ENCODE data around the gene PIP5K1B. TPM values are rescaled to one million over a fixed set of nuclear protein-coding genes. Genes with fewer than 3 reads are reported as not detected.

The PIP5K1B gene
- total and polyA plus RNA-seq, 2 donors (not counting 3 experiments of a cell fraction or from before 2014, with no cell fraction given) = 0.27 TPM; not detected in 1

DNA sequence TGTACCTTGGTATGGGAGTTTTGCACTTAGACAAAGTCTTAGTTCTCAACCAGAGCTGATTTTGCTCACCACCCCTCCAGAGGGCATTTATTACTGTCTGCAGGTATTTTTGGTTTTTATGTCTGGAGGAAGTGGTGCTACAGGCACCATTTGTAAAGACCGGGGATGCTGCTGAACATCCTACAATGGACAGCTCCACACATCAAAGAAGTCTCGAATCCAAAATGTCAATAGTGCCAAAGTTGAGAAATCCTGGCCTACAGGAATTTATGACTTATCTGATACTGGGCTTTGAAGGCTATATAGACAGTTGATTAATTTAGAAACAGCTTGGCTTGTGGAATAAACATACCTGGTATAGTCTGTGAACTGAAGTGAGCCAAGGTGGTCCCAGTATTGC is 137.5 kb downstream of the PIP5K1B start:
- H3K9me1 ChIP-seq (replicated peaks; ENCODE audit: control insufficient read depth, extremely low read depth, insufficient read depth, low read length) = no peaks in the 10 kb centered on the region
- FAIRE-seq (no peak), DNase-seq (ENCODE audit: low read depth, low spot score) (no peak)
- no TSS peak for BruUV-seq (replicated peaks)
- H3K36me3 ChIP-seq (ENCODE audit: control insufficient read depth in 2 of 2, extremely low read depth in 1 of 2, insufficient read depth in 2 of 2, low read length in 2 of 2) = no peaks in the 10 kb centered on the region
- ChIA-PET CTCF (no interaction called here), POLR2A (no interaction called here)
- no peak overlapping the region for H2AFZ ChIP-seq (ENCODE audit: low read depth, low read length)
- H3K4me1 ChIP-seq (ENCODE audit: control insufficient read depth, extremely low read depth, insufficient read depth, low read length) = no peaks in the 10 kb centered on the region
- no peaks in the 10 kb centered on the region for H3K9me3 ChIP-seq (replicated peaks; ENCODE audit: control insufficient read depth, insufficient read depth, low read length)
- no peak overlapping the region for H3K27ac ChIP-seq (ENCODE audit: insufficient read depth, low read depth, low read length)
- H4K20me1 ChIP-seq (replicated peaks; ENCODE audit: control insufficient read depth, extremely low read depth, insufficient read depth, low read length) = no peaks in the 10 kb centered on the region
- dilution Hi-C loops (cut with MboI; ENCODE audit: extremely low pct_ligation_motif_present, low sequenced_read_pairs) (no loop called here), intact Hi-C loops (cut with micrococcal nuclease) (no loop called here)
- H3K79me2 ChIP-seq (ENCODE audit: control insufficient read depth, insufficient read depth, low read length) = no peaks in the 10 kb centered on the region
- H3K4me3 ChIP-seq (replicated peaks in 1 of 3; ENCODE audit: insufficient read depth in 1 of 3, low read depth in 1 of 3, low read length in 3 of 3) = no peak overlapping the region
- TF ChIP-seq JUN (IDR thresholded peaks at IDR 0.05; ENCODE audit: borderline replicate concordance, insufficient read depth, insufficient read length, low read depth) (no peak), POLR2AphosphoS5 (IDR thresholded peaks at IDR 0.05; ENCODE audit: insufficient read depth, low read depth, low read length) (no peak), FOS (IDR thresholded peaks at IDR 0.05; ENCODE audit: borderline replicate concordance, insufficient read depth, low read length) (no peak)
- TF ChIP-seq, protein P1, sequence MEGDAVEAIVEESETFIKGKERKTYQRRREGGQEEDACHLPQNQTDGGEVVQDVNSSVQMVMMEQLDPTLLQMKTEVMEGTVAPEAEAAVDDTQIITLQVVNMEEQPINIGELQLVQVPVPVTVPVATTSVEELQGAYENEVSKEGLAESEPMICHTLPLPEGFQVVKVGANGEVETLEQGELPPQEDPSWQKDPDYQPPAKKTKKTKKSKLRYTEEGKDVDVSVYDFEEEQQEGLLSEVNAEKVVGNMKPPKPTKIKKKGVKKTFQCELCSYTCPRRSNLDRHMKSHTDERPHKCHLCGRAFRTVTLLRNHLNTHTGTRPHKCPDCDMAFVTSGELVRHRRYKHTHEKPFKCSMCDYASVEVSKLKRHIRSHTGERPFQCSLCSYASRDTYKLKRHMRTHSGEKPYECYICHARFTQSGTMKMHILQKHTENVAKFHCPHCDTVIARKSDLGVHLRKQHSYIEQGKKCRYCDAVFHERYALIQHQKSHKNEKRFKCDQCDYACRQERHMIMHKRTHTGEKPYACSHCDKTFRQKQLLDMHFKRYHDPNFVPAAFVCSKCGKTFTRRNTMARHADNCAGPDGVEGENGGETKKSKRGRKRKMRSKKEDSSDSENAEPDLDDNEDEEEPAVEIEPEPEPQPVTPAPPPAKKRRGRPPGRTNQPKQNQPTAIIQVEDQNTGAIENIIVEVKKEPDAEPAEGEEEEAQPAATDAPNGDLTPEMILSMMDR (IDR thresholded peaks at IDR 0.05; ENCODE audit: extremely low read depth in 1 of 2, insufficient read depth in 1 of 2, low read depth in 1 of 2, low read length in 2 of 2) = no peak
- H3K4me2 ChIP-seq (ENCODE audit: insufficient read depth, low read length) = no peak overlapping the region
- no peak overlapping the region for H3K9ac ChIP-seq (replicated peaks; ENCODE audit: extremely low read depth, insufficient read depth, low read length)
- no peaks in the 10 kb centered on the region for H3K27me3 ChIP-seq (ENCODE audit: control insufficient read depth in 2 of 2, insufficient read depth in 2 of 2, low read length in 2 of 2)

DNA sequence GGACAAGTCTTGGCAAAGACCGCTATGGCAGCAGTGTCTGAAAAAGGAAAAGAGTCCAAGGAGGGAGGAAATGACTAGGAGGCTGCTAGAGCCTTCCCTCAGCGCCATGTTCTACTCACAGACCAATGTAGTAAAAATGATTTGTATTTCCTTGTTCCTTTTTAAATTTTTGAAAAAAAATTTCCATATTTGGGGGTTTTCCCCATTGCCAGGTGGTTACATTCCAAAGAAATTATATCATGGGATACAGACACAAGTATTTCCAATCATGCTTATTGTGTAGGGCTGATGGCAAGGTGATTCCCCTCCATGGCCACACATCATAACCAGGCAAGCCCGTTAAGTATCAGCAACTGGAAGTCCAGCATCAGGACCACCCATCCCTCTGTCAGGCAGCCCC is 138.2 kb downstream of the PIP5K1B start:
- H3K9me1 ChIP-seq (replicated peaks; ENCODE audit: control insufficient read depth, extremely low read depth, insufficient read depth, low read length) = no peaks in the 10 kb centered on the region
- no peaks in the 10 kb centered on the region for H4K20me1 ChIP-seq (replicated peaks; ENCODE audit: control insufficient read depth, extremely low read depth, insufficient read depth, low read length)
- H3K4me2 ChIP-seq (ENCODE audit: insufficient read depth, low read length) = no peak overlapping the region
- no peak overlapping the region for H3K27ac ChIP-seq (ENCODE audit: insufficient read depth, low read depth, low read length)
- BruUV-seq (replicated peaks) = no TSS peak
- intact Hi-C loops (cut with micrococcal nuclease) (no loop called here), dilution Hi-C loops (cut with MboI; ENCODE audit: extremely low pct_ligation_motif_present, low sequenced_read_pairs) (no loop called here)
- TF ChIP-seq JUN (IDR thresholded peaks at IDR 0.05; ENCODE audit: borderline replicate concordance, insufficient read depth, insufficient read length, low read depth) (no peak), POLR2A (IDR thresholded peaks at IDR 0.05; ENCODE audit: low read depth, low read length) (no peak), POLR2AphosphoS5 (IDR thresholded peaks at IDR 0.05; ENCODE audit: insufficient read depth, low read depth, low read length) (no peak), GATA2 (IDR thresholded peaks at IDR 0.05; ENCODE audit: insufficient read depth, insufficient read length, low read depth, low read length) (no peak)
- TF ChIP-seq, protein P2, sequence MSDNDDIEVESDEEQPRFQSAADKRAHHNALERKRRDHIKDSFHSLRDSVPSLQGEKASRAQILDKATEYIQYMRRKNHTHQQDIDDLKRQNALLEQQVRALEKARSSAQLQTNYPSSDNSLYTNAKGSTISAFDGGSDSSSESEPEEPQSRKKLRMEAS (IDR thresholded peaks at IDR 0.05; ENCODE audit: insufficient read depth, insufficient read length) = no peak
- TF ChIP-seq, protein P1 (IDR thresholded peaks at IDR 0.05; ENCODE audit: extremely low read depth in 1 of 2, insufficient read depth in 1 of 2, low read depth in 1 of 2, low read length in 2 of 2) = no peak
- no peaks in the 10 kb centered on the region for H3K79me2 ChIP-seq (ENCODE audit: control insufficient read depth, insufficient read depth, low read length)
- DNase-seq (ENCODE audit: low read depth, low spot score) = no peak
- H2AFZ ChIP-seq (ENCODE audit: low read depth, low read length) = no peak overlapping the region
- H3K27me3 ChIP-seq (ENCODE audit: control insufficient read depth in 2 of 2, insufficient read depth in 2 of 2, low read length in 2 of 2) = peaks cover 0 to 2% of the 10 kb centered on the region in 2 experiments
- H3K9me3 ChIP-seq (replicated peaks; ENCODE audit: control insufficient read depth, insufficient read depth, low read length) = no peaks in the 10 kb centered on the region
- H3K36me3 ChIP-seq (ENCODE audit: control insufficient read depth in 2 of 2, extremely low read depth in 1 of 2, insufficient read depth in 2 of 2, low read length in 2 of 2) = no peaks in the 10 kb centered on the region
- no peak overlapping the region for H3K4me3 ChIP-seq (replicated peaks in 1 of 3; ENCODE audit: insufficient read depth in 1 of 3, low read depth in 1 of 3, low read length in 3 of 3)
- CTCF ChIA-PET = no interaction called here
- POLR2A ChIA-PET = no interaction called here
- FAIRE-seq = no peak
- no peak overlapping the region for H3K9ac ChIP-seq (replicated peaks; ENCODE audit: extremely low read depth, insufficient read depth, low read length)
- no peaks in the 10 kb centered on the region for H3K4me1 ChIP-seq (ENCODE audit: control insufficient read depth, extremely low read depth, insufficient read depth, low read length)
